ENCODE data around the gene MYH11. TPM values are rescaled to one million over a fixed set of nuclear protein-coding genes. Genes with fewer than 3 reads are reported as not detected.
"Not testable (repeated sequence)": the region's sequence is repeated elsewhere in the genome, so short reads cannot be mapped to it uniquely, and the experiment has no call there.

The MYH11 gene
- total and polyA plus RNA-seq, 7 donors, result 6.1 to 26.4 (median 14.1) TPM

GRCh38 chr16:15853021-15853420, 3.8 kb downstream of the MYH11 start:
- ATAC-seq (no peak), DNase-seq (no peak)
- no peaks in the 10 kb centered on the region for H3K9me3 ChIP-seq
- intact Hi-C loops (cut with DNase I), result no loop called here
- H3K27me3 ChIP-seq (ENCODE audit: insufficient read depth in 3 of 3, low read length in 2 of 3), result peaks cover 0 to 13% (median 4%) of the 10 kb centered on the region in 3 donors
- H3K4me3 ChIP-seq, result no peak overlapping the region
- TF ChIP-seq, protein P1, sequence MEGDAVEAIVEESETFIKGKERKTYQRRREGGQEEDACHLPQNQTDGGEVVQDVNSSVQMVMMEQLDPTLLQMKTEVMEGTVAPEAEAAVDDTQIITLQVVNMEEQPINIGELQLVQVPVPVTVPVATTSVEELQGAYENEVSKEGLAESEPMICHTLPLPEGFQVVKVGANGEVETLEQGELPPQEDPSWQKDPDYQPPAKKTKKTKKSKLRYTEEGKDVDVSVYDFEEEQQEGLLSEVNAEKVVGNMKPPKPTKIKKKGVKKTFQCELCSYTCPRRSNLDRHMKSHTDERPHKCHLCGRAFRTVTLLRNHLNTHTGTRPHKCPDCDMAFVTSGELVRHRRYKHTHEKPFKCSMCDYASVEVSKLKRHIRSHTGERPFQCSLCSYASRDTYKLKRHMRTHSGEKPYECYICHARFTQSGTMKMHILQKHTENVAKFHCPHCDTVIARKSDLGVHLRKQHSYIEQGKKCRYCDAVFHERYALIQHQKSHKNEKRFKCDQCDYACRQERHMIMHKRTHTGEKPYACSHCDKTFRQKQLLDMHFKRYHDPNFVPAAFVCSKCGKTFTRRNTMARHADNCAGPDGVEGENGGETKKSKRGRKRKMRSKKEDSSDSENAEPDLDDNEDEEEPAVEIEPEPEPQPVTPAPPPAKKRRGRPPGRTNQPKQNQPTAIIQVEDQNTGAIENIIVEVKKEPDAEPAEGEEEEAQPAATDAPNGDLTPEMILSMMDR (IDR thresholded peaks at IDR 0.05), result no peak
- 76 to 81% (median 77%) methylated on average over 4 of the region's 4 CpGs for WGBS, 3 donors
- H3K27ac ChIP-seq, result no peak overlapping the region
- peaks cover 15% of the 10 kb centered on the region for H3K4me1 ChIP-seq
- H3K36me3 ChIP-seq (ENCODE audit: insufficient read depth in 1 of 2, low read depth in 1 of 2), result no peaks in the 10 kb centered on the region

DNA sequence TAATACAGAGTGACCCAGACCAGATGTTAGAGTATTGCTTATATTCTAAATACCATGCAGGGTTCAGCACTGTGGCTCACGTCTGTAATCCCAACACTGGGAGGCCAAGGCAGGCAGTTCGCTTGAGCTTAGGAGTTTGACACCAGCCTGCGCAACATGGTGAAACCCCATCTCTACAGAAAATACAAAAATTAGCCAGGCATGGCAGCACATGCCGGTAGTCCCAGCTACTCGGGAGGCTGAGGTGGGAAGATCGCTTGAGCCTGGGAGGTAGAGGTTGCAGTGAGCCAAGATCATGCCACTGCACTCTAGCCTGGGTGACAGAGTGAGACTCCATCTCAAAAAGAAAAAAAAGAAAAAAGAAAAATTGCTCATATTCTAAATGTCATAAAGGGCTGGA, 6.3 kb downstream of the MYH11 start:
- intact Hi-C loops (cut with DNase I); H3K27ac ChIP-seq; H3K36me3 ChIP-seq (ENCODE audit: insufficient read depth in 1 of 2, low read depth in 1 of 2); H3K27me3 ChIP-seq (ENCODE audit: insufficient read depth in 3 of 3, low read length in 2 of 3); H3K9me3 ChIP-seq; DNase-seq; H3K4me1 ChIP-seq; H3K4me3 ChIP-seq; ATAC-seq: not testable (repeated sequence)
- WGBS, 3 donors, result 84 to 93% (median 89%) methylated on average over 6 of the region's 6 CpGs

GRCh38 chr16:15849209-15849981, 7.4 kb downstream of the MYH11 start:
- DNase-seq, result no peak
- intact Hi-C loops (cut with DNase I), result loop anchor here in 1 of 2 donors (10.0 kb wide), 1 partner anchor 75 kb away; no protein-coding TSS in a partner anchor
- TF ChIP-seq, protein P1 (IDR thresholded peaks at IDR 0.05), result no peak
- WGBS, 3 donors, result 78 to 87% (median 82%) methylated on average over 12 of the region's 12 CpGs
- H3K9me3 ChIP-seq, result no peaks in the 10 kb centered on the region
- H3K27ac ChIP-seq, result no peak overlapping the region
- ATAC-seq, result no peak
- H3K36me3 ChIP-seq (ENCODE audit: insufficient read depth in 1 of 2, low read depth in 1 of 2), result no peaks in the 10 kb centered on the region
- H3K27me3 ChIP-seq (ENCODE audit: insufficient read depth in 3 of 3, low read length in 2 of 3), result no peaks in the 10 kb centered on the region
- H3K4me1 ChIP-seq, result no peaks in the 10 kb centered on the region
- no peak overlapping the region for H3K4me3 ChIP-seq

DNA sequence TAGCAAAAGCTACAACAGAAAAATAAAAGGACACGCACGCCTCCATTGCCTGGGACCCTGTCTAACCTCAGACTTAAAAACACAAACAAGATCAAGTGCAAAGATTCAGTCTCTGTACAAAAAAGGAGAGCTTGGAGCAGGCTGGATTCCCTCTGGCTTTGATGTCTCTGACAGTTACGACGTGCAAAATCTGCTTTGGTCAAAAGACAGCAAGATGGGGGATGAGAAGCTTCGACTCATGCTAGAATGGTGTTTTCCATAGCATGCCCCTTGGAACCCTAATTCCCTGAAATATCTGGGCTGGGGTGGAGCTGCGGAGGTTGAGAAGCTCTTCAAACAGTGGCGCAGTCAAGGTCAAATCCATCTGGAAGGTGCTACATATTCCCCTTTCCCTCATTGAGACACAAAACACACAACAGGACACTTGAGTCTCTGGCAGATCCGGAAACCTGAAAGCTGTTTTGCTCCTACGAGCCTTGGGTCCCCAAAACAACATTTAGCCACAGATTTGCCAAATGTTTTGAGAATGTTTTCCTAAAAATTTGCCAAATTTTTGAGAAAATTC, 9.1 kb downstream of the MYH11 start:
- ATAC-seq (no peak), DNase-seq (no peak)
- no peaks in the 10 kb centered on the region for H3K27me3 ChIP-seq (ENCODE audit: insufficient read depth in 3 of 3, low read length in 2 of 3)
- H3K4me1 ChIP-seq, result no peaks in the 10 kb centered on the region
- no peak overlapping the region for H3K27ac ChIP-seq
- H3K9me3 ChIP-seq, result no peaks in the 10 kb centered on the region
- WGBS, 3 donors, result 55 to 62% (median 61%) methylated on average over 9 of the region's 9 CpGs
- TF ChIP-seq, protein P1 (IDR thresholded peaks at IDR 0.05), result no peak
- intact Hi-C loops (cut with DNase I), result loop anchor here in 1 of 2 donors (10.0 kb wide), 1 partner anchor 77 kb away; no protein-coding TSS in a partner anchor
- H3K36me3 ChIP-seq (ENCODE audit: insufficient read depth in 1 of 2, low read depth in 1 of 2), result no peaks in the 10 kb centered on the region
- no peak overlapping the region for H3K4me3 ChIP-seq

DNA sequence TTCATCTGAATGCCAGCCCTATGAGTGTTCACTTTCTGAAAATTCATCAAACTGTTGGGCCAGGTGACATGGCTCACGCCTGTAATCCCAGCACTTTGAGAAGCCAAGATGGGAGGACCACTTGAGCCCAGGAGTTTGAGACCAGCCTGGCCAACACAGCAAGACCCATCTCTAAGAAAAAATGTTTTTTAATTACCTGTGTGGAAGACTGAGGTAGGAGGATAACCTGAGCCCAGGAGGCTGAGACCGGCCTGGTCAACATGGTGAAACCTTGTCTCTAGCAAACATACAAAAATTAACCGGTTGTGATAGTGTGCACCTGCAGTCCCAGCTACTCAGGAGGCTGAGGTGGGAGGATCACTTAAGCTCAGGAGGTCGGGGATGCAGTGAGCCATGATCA, 10.3 kb downstream of the MYH11 start:
- Histone ChIP-seq H3K27me3 (ENCODE audit: insufficient read depth in 3 of 3, low read length in 2 of 3) (no peaks in the 10 kb centered on the region), H3K9me3 (no peaks in the 10 kb centered on the region), H3K4me3 (no peak overlapping the region), H3K27ac (no peak overlapping the region), H3K36me3 (ENCODE audit: insufficient read depth in 1 of 2, low read depth in 1 of 2) (no peaks in the 10 kb centered on the region), H3K4me1 (no peaks in the 10 kb centered on the region)
- WGBS, 3 donors, result 77 to 85% (median 84%) methylated on average over 4 of the region's 4 CpGs
- no peak for DNase-seq
- TF ChIP-seq, protein P1 (IDR thresholded peaks at IDR 0.05), result no peak
- ATAC-seq, result no peak
- intact Hi-C loops (cut with DNase I), result loop anchor here in 1 of 2 donors (10.0 kb wide), 1 partner anchor 78 kb away; no protein-coding TSS in a partner anchor

All from psoas muscle (tissue), 8 donors.